ENCODE measurements around the gene MYH9. TPM values are rescaled to one million over a fixed set of nuclear protein-coding genes. Genes with fewer than 3 reads are reported as not detected.

The MYH9 gene
- total RNA-seq, 1 experiment from 2014 or later = 258 TPM

GRCh38 chr22:36236388-36237319, 151.1 kb downstream of the MYH9 start:
- Histone ChIP-seq H2AFZ (ENCODE audit: low read depth, low read length, poor library complexity, severe bottlenecking) (no peak overlapping the region), H3K4me1 (ENCODE audit: control insufficient read depth in 1 of 2, insufficient read depth in 2 of 2, low read length in 2 of 2) (peaks cover 15 to 22% of the 10 kb centered on the region in 2 experiments; a peak in 3 of 4 replicates), H3K4me3 (replicated peaks in 1 of 2; ENCODE audit: low read depth in 1 of 2, low read length in 2 of 2) (no peak overlapping the region), H3K27ac (ENCODE audit: low read depth, low read length) (no peak overlapping the region), H3K79me2 (ENCODE audit: insufficient read depth, low read length) (peaks cover 7% of the 10 kb centered on the region; the same call in 1 of the 2 replicates), H3K27me3 (ENCODE audit: insufficient read depth, low read length) (no peaks in the 10 kb centered on the region), H3K9me3 (ENCODE audit: control insufficient read depth in 1 of 2, insufficient read depth in 1 of 2, low read depth in 1 of 2, low read length in 2 of 2) (no peaks in the 10 kb centered on the region), H3K9me2 (ENCODE audit: insufficient read depth) (no peaks in the 10 kb centered on the region), H3K4me2 (ENCODE audit: low read length) (no peak overlapping the region), H3K36me3 (ENCODE audit: control insufficient read depth in 1 of 2, insufficient read depth in 2 of 2, low read length in 2 of 2) (no peaks in the 10 kb centered on the region), H3K9ac (ENCODE audit: low read length) (no peak overlapping the region), H4K20me1 (ENCODE audit: insufficient read depth) (no peaks in the 10 kb centered on the region)
- BruUV-seq (replicated peaks) = no TSS peak
- CTCF ChIA-PET = interaction anchor here (0.6 kb wide), 1 partner anchor 245 kb away, joined by 5 read pairs; no protein-coding TSS in a partner anchor
- TF ChIP-seq ZFX (IDR thresholded peaks at IDR 0.05) (no peak), EZH2phosphoT487 (IDR thresholded peaks at IDR 0.05; ENCODE audit: borderline replicate concordance) (no peak), REST (IDR thresholded peaks at IDR 0.05; ENCODE audit: low read depth) (no peak), JUND (IDR thresholded peaks at IDR 0.05) (no peak), EGR1 (IDR thresholded peaks at IDR 0.05; ENCODE audit: low read depth) (no peak), POLR2AphosphoS5 (IDR thresholded peaks at IDR 0.05; ENCODE audit: low read depth, low read length) (no peak), SIN3A (IDR thresholded peaks at IDR 0.05; ENCODE audit: low read depth) (no peak), SP1 (IDR thresholded peaks at IDR 0.05; ENCODE audit: low read depth) (no peak), TCF7L2 (IDR thresholded peaks at IDR 0.05; ENCODE audit: borderline replicate concordance, extremely low read depth, insufficient read depth, insufficient read length) (no peak), FOSL1 (IDR thresholded peaks at IDR 0.05; ENCODE audit: low read depth) (no peak), ZNF274 (IDR thresholded peaks at IDR 0.05; ENCODE audit: low read depth, low read length) (no peak), ATF3 (IDR thresholded peaks at IDR 0.05) (no peak), SRF (IDR thresholded peaks at IDR 0.05; ENCODE audit: low read depth) (no peak), YY1 (IDR thresholded peaks at IDR 0.05; ENCODE audit: extremely low read depth, insufficient replicate concordance, low read depth, low read length) (no peak), CEBPB (IDR thresholded peaks at IDR 0.05; ENCODE audit: low read depth) (no peak), EZH2 (IDR thresholded peaks at IDR 0.05) (no peak), RAD21 (IDR thresholded peaks at IDR 0.05; ENCODE audit: low read depth) (no peak), MAX (IDR thresholded peaks at IDR 0.05) (no peak)
- POLR2A ChIA-PET = no interaction called here
- DNase-seq (ENCODE audit: low read depth, low spot score) (no peak), ATAC-seq (no peak)
- RAD21 ChIA-PET (ENCODE audit: low non-redundant PET in 1 of 2, low total read pairs in 2 of 2, uncharacterized antibody in 2 of 2, unreplicated experiment in 2 of 2) = no interaction called here
- intact Hi-C loops (cut with micrococcal nuclease) = loop anchor here (5.0 kb wide), 1 partner anchor 39 kb away; no protein-coding TSS in a partner anchor

Measured in HCT116 (cell line).